ENCODE data around the gene YBX2. TPM values are rescaled to one million over a fixed set of nuclear protein-coding genes. Genes with fewer than 3 reads are reported as not detected.

YBX2 gene
- total RNA-seq, 1 experiment from 2014 or later = 54.9 TPM

- Histone ChIP-seq H3K27me3 (ENCODE audit: control insufficient read depth, insufficient read depth, low read length) (no peaks in the 10 kb centered on the region), H3K36me3 (ENCODE audit: control insufficient read depth, insufficient read depth, low read length) (peaks cover 3% of the 10 kb centered on the region; the same call in 1 of the 2 replicates), H3K9me3 (ENCODE audit: control insufficient read depth, insufficient read depth, low read depth, low read length) (no peaks in the 10 kb centered on the region), H3K27ac (ENCODE audit: low read length) (no peak overlapping the region), H3K4me3 (ENCODE audit: low read depth in 2 of 2, low read length in 2 of 2) (no peak overlapping the region), H3K4me1 (ENCODE audit: control insufficient read depth, insufficient read depth, low read length) (peaks cover 15% of the 10 kb centered on the region)
- TF ChIP-seq TCF7L2 (IDR thresholded peaks at IDR 0.05; ENCODE audit: low read depth, low read length) (no peak), POLR2AphosphoS5 (IDR thresholded peaks at IDR 0.05; ENCODE audit: low read depth, low read length) (no peak), CTCF (IDR thresholded peaks at IDR 0.05) (no peak), REST (IDR thresholded peaks at IDR 0.05; ENCODE audit: insufficient read depth in 1 of 2, low read depth in 2 of 2, low read length in 1 of 2) (no peak), SIN3A (IDR thresholded peaks at IDR 0.05; ENCODE audit: borderline replicate concordance, insufficient read depth, low read depth, low read length) (no peak)
- intact Hi-C loops (cut with micrococcal nuclease; ENCODE audit: unreplicated experiment) = no loop called here
- ChIA-PET CTCF (no interaction called here), POLR2A (interaction anchor here (0.7 kb wide), 2 partner anchors 17 to 28 kb away, joined by 3 to 6 read pairs; partner anchors contain the start of gene PHF23)
- DNase-seq (ENCODE audit: low read depth, low spot score) (no peak), ATAC-seq (no peak)
- in situ Hi-C loops (cut with HindIII; ENCODE audit: low pct_unique_long_range_greater_than_20kb, low sequenced_read_pairs) = no loop called here
- BruUV-seq (replicated peaks) = no TSS peak
Observed at GRCh38 chr17:7266784-7267183, 27.7 kb downstream of the YBX2 start.

- no TSS peak for BruUV-seq (replicated peaks)
- no peak for ATAC-seq
- Histone ChIP-seq H3K4me3 (ENCODE audit: low read depth in 2 of 2, low read length in 2 of 2) (peak overlapping the region; percentile 50 to 65; a peak in 3 of 4 replicates), H3K36me3 (ENCODE audit: control insufficient read depth, insufficient read depth, low read length) (peaks cover 3% of the 10 kb centered on the region; the same call in 1 of the 2 replicates), H3K27ac (ENCODE audit: low read length) (peak overlapping the region; percentile 81), H3K27me3 (ENCODE audit: control insufficient read depth, insufficient read depth, low read length) (no peaks in the 10 kb centered on the region), H3K9me3 (ENCODE audit: control insufficient read depth, insufficient read depth, low read depth, low read length) (no peaks in the 10 kb centered on the region), H3K4me1 (ENCODE audit: control insufficient read depth, insufficient read depth, low read length) (peaks cover 22% of the 10 kb centered on the region)
- CTCF ChIA-PET = interaction anchor here (0.6 kb wide), 1 partner anchor 196 kb away, joined by 10 read pairs; no protein-coding TSS in a partner anchor
- in situ Hi-C loops (cut with HindIII; ENCODE audit: low pct_unique_long_range_greater_than_20kb, low sequenced_read_pairs) (no loop called here), intact Hi-C loops (cut with micrococcal nuclease; ENCODE audit: unreplicated experiment) (no loop called here)
- TF ChIP-seq POLR2AphosphoS5 (IDR thresholded peaks at IDR 0.05; ENCODE audit: low read depth, low read length) (no peak), CTCF (IDR thresholded peaks at IDR 0.05) (no peak), TCF7L2 (IDR thresholded peaks at IDR 0.05; ENCODE audit: low read depth, low read length) (no peak), REST (IDR thresholded peaks at IDR 0.05; ENCODE audit: insufficient read depth in 1 of 2, low read depth in 2 of 2, low read length in 1 of 2) (no peak), SIN3A (IDR thresholded peaks at IDR 0.05; ENCODE audit: borderline replicate concordance, insufficient read depth, low read depth, low read length) (no peak)
- POLR2A ChIA-PET = no interaction called here
- no peak for DNase-seq (ENCODE audit: low read depth, low spot score)
Observed at GRCh38 chr17:7263801-7264078, 30.7 kb downstream of the YBX2 start.

All from Panc1 (cell line).